ENCODE data around the gene ETV7.

DNA sequence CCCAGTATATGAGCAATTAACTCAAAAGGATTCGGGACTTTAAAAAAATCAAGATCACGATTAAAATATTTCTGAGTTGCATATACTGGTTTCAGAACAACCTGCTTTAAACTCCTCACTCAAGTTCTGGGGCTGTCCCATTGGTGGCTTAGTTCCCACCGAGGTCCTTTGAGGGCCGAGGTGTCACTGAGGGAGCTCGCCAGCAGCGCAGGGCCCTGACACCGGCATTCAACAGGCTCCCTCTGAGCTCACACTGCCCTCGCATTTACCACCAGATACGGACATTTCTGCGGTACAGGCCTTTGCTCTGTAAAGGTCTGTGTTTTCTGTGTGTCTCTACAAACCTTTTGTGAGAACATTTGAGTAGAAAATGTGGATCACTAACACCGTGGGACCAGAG lies 26.4 kb downstream of the ETV7 start:
- TF ChIP-seq, protein P1, sequence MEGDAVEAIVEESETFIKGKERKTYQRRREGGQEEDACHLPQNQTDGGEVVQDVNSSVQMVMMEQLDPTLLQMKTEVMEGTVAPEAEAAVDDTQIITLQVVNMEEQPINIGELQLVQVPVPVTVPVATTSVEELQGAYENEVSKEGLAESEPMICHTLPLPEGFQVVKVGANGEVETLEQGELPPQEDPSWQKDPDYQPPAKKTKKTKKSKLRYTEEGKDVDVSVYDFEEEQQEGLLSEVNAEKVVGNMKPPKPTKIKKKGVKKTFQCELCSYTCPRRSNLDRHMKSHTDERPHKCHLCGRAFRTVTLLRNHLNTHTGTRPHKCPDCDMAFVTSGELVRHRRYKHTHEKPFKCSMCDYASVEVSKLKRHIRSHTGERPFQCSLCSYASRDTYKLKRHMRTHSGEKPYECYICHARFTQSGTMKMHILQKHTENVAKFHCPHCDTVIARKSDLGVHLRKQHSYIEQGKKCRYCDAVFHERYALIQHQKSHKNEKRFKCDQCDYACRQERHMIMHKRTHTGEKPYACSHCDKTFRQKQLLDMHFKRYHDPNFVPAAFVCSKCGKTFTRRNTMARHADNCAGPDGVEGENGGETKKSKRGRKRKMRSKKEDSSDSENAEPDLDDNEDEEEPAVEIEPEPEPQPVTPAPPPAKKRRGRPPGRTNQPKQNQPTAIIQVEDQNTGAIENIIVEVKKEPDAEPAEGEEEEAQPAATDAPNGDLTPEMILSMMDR (IDR thresholded peaks at IDR 0.05): no peak
- no peak for TF ChIP-seq POLR2A (IDR thresholded peaks at IDR 0.05)

All from body of pancreas (tissue), 4 donors.